Fibroblast of pulmonary artery (primary cell): ENCODE results near the gene EDEM3.
"Not testable (repeated sequence)": the region's sequence is repeated elsewhere in the genome, so short reads cannot be mapped to it uniquely, and the experiment has no call there.

ENCODE experiments used
- DNase-seq: peaks from one replicate; pipeline ENCODE4 v3.0.0-alpha.2; 2010; ENCODE audit warnings: low read depth
- H3K4me3 ChIP-seq: replicated peaks from 2 replicates; pipeline ENCODE4 v1.5.1; 2011; ENCODE audit warnings: low read depth, mild to moderate bottlenecking, control low read depth, low read length, moderate library complexity
- TF ChIP-seq, protein P1 (sequence below): IDR thresholded peaks from 2 replicates; pipeline ENCODE4 v1.5.1; 2011; ENCODE audit warnings: mild to moderate bottlenecking, control low read depth, low read length, inconsistent platforms; ENCODE audit errors: missing control alignments

EDEM3 gene

DNA sequence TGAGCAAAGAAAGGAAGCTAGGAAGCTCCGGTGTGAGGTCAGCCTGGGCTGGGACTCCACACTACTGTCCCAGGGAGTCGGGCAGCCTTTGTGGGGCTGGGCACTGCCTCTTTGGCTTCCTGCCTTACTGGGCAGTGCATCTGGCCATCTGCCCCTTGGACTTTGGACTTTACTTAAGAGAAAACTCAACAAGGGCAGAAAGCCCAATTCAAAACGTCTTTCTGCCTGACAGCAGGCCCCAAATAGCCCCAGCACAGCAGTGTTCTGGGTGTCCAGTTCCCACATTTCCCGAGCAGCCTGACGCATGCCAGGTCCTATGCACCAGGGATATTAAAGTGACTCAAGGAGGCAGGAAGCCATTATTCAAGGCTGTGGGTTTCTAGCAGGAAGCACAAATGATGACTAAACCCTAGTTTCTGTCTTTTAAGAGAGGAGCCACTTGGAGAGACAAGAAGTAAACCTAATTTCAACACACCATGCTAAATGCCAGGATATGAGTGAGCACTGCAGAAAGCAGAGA, 37.9 kb upstream of the EDEM3 start:
- peak; percentile 96 for DNase-seq

DNA sequence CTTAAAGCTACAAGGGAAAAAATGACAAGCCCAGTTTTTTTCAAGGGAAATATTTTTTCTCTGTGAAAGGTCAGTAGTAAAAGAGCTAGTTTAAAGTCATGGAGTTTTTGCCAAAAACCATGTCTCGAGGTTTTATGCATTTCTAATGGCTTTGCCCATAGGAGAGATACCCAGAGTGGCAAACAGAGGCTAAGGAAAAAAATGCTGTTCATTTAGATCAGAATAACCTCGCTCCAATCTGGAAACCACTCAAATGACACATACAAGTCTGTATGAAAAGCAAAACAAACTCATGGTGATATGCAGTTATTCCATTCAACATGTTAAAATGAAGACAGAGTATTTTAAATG, 36.9 kb upstream of the EDEM3 start:
- TF ChIP-seq, protein P1, sequence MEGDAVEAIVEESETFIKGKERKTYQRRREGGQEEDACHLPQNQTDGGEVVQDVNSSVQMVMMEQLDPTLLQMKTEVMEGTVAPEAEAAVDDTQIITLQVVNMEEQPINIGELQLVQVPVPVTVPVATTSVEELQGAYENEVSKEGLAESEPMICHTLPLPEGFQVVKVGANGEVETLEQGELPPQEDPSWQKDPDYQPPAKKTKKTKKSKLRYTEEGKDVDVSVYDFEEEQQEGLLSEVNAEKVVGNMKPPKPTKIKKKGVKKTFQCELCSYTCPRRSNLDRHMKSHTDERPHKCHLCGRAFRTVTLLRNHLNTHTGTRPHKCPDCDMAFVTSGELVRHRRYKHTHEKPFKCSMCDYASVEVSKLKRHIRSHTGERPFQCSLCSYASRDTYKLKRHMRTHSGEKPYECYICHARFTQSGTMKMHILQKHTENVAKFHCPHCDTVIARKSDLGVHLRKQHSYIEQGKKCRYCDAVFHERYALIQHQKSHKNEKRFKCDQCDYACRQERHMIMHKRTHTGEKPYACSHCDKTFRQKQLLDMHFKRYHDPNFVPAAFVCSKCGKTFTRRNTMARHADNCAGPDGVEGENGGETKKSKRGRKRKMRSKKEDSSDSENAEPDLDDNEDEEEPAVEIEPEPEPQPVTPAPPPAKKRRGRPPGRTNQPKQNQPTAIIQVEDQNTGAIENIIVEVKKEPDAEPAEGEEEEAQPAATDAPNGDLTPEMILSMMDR = no peak
- no peak overlapping the region for H3K4me3 ChIP-seq
- DNase-seq = peak; percentile 31

More for the DNA sequence above, 37.9 kb upstream of the EDEM3 start:
- peak overlapping the region; percentile 17 for H3K4me3 ChIP-seq
- TF ChIP-seq, protein P1 = no peak

DNA sequence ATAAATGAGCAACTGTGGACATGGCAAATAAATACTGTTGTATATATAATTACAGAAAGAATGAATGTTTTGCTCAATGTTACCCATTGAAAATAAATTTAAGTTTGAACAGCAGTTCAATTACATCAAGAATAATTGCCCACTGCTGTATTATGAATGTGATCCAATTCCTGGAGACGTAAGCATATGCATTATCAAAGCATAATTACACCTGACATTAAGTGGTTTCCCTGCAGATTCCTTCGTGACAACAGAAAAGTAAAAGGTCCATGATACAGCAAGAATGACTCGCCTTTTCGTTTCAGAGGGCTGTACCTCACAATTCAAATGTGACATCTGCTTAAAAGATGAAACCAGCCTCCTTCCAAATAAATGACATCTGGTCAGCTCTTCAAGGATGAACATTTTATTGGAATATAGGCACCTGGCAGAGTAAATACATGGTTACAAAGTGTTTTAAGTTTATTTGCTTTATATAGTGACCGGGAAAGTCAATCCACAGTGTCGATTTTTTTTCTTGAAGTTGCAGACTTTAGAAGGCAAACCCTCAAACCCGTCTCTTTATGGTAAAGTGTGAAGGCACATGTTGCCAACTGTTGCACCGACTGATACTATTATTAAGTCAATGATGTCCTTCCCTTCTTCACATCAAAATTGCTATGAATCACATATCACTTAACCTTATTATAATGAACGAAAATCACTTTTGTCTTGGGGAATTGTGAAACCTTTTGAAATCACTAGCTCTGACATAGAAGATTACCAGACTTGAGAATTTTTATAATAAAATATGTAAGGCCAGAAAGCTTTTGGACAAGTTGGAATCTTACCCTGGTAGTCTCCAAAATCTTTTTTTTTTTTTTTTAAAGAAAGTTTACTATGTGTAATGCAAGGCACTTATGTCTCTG, 36.2 kb upstream of the EDEM3 start:
- H3K4me3 ChIP-seq = no peak overlapping the region
- TF ChIP-seq, protein P1 = no peak
- no peak for DNase-seq

DNA sequence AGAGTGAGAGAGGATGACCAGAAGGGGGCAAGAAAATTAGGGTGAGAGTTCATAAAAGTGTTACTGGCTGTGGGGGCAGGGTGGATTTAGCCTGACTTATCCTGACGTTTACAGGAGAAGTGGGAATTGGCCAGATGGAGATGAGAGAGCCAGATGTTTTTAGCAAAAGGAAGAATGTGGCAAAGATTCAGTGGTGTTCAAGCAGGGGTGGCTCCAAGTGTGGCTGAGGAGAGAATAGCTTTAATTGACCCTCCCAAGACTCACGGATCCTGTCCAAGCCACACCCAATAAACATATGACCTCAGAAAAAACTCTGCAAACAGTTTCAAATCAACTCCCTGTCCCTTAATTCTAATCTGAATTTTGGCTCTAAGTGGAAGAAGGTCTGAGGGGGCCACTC, 35.2 kb upstream of the EDEM3 start:
- no peak overlapping the region for H3K4me3 ChIP-seq
- DNase-seq = no peak
- TF ChIP-seq, protein P1 = no peak

DNA sequence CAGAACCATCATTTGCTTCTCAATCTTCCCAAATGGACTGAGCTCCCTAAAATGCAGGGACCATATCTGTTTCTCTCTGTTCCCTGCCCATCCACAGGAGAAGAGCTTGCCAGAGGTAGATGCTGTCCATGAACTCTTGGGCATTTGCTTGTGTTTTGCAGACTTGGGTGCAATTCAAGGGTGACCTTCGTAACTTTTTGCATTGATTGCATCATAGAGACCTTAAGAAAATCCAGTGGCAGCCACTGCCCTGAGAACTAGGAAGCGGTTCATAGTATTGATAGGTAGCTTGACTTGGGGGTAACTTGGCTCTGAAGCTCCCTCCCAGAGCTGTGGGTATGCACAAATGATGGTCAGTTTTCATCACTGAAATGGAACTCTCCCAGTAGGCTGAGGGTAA, 34.3 kb upstream of the EDEM3 start:
- TF ChIP-seq, protein P1 = no peak
- H3K4me3 ChIP-seq = no peak overlapping the region
- DNase-seq = no peak

DNA sequence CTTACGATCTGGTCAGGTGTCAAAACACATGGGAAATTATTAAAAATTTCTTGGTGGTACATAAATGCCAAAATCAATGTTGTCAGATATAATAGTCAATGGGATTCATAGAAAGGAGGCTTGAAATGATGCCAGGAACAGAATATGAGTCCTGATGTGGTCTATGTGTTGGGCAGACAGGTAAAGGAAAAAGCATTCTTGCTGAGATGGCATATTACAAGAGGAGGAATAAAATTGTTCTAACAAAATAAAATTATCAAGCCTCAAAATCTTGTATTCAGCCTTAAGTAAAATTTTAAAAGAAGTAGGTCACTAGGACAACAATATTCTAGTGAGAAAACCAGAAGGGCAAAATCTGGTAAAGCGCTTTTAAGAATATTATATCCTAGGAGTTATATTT, 30.9 kb upstream of the EDEM3 start:
- TF ChIP-seq, protein P1 = no peak
- H3K4me3 ChIP-seq = no peak overlapping the region
- DNase-seq = no peak

DNA sequence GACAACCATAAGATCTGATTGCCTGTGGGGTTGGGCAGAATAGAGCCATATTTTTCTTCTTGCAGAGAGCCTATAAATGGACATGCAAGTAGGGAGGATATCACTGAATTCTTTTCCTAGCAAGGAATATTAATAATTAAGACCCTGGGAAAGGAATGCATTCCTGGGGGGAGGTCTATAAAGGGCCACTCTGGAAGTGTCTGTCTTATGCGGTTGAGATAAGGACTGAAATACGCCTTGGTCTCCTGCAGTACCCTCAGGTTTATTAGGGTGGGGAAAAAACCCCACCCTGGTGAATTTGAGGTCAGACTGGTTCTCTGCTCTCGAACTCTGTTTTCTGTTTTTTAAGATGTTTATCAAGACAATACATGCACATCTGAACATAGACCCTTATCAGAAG, 29.1 kb upstream of the EDEM3 start:
- not testable (repeated sequence) for DNase-seq, H3K4me3 ChIP-seq
